ENCODE results near the gene DHRS11.

The DHRS11 gene

GRCh38 chr17:36616061-36617029, 24.7 kb downstream of the DHRS11 start:
- DNase-seq: no peak

- no peak for DNase-seq
Measured at GRCh38 chr17:36617773-36618172, 26.1 kb downstream of the DHRS11 start.

- no peak for DNase-seq
Measured at GRCh38 chr17:36623281-36623680, 31.6 kb downstream of the DHRS11 start.

- no peak for DNase-seq
Measured at GRCh38 chr17:36625188-36625587, 33.5 kb downstream of the DHRS11 start.

GRCh38 chr17:36627101-36627500, 35.4 kb downstream of the DHRS11 start:
- DNase-seq: peak; percentile 55

- no peak for DNase-seq
Measured at GRCh38 chr17:36628576-36628975, 36.9 kb downstream of the DHRS11 start.

GRCh38 chr17:36629252-36629847, 37.7 kb downstream of the DHRS11 start:
- peak; percentile 54 for DNase-seq

- DNase-seq: no peak
Measured at GRCh38 chr17:36629970-36630502, 38.4 kb downstream of the DHRS11 start.

GRCh38 chr17:36631022-36631421, 39.3 kb downstream of the DHRS11 start:
- no peak for DNase-seq

- no peak for DNase-seq
Measured at GRCh38 chr17:36632916-36633771, 41.5 kb downstream of the DHRS11 start.

GRCh38 chr17:36640346-36640745, 48.7 kb downstream of the DHRS11 start:
- DNase-seq: no peak

- DNase-seq: no peak
Measured at GRCh38 chr17:36640836-36641235, 49.2 kb downstream of the DHRS11 start.

GRCh38 chr17:36641331-36641876, 49.7 kb downstream of the DHRS11 start:
- DNase-seq: no peak

GRCh38 chr17:36641877-36642845, 50.5 kb downstream of the DHRS11 start:
- no peak for DNase-seq

- DNase-seq: no peak
Measured at GRCh38 chr17:36643086-36643685, 51.5 kb downstream of the DHRS11 start.

GRCh38 chr17:36645422-36645821, 53.7 kb downstream of the DHRS11 start:
- peak; percentile 43 for DNase-seq

GRCh38 chr17:36647636-36648035, 56.0 kb downstream of the DHRS11 start:
- DNase-seq: no peak

- DNase-seq: no peak
Measured at GRCh38 chr17:36650096-36650775, 58.6 kb downstream of the DHRS11 start.
